Forelimb muscle (tissue), 1 donor: Measurements from ENCODE around the gene ZNF613. TPM values are rescaled to one million over a fixed set of nuclear protein-coding genes. Genes with fewer than 3 reads are reported as not detected.
"Not testable (repeated sequence)": the region's sequence is repeated elsewhere in the genome, so short reads cannot be mapped to it uniquely, and the experiment has no call there.

ENCODE experiments used
- DNase-seq: peaks from one replicate; pipeline ENCODE4 v3.0.0-alpha.2; 2013; ENCODE audit warnings: low read depth
- polyA plus RNA-seq: library from polyadenylated mRNA; unstranded; fragments of 120-200 nt; gene quantifications from one replicate; pipeline ENCODE4 v1.2.1, GENCODE V29; 2013; ENCODE audit not compliant: insufficient read length

Gene ZNF613
- polyA plus RNA-seq, result 6.1 TPM

- peak; percentile 89 for DNase-seq
Observed at GRCh38 chr19:51926784-51927741, at the start of gene ZNF613. Gene ZNF613, plus strand, starts transcription at chr19:51927472. Its CDS starts 8,749 bp downstream, at chr19:51936221.

GRCh38 chr19:51882518-51882917, 44.8 kb upstream of the ZNF613 start:
- no peak for DNase-seq

- no peak for DNase-seq
Observed at GRCh38 chr19:51884713-51885112, 42.6 kb upstream of the ZNF613 start.

GRCh38 chr19:51887522-51888498, 39.5 kb upstream of the ZNF613 start, which contains the start of gene ZNF577:
Gene ZNF577, minus strand, starts transcription at chr19:51887951. Its CDS starts 7,569 bp downstream, at chr19:51880382.
- peak; percentile 86 for DNase-seq

GRCh38 chr19:51889934-51890333, 37.3 kb upstream of the ZNF613 start:
- no peak for DNase-seq

GRCh38 chr19:51891193-51891747, 36.0 kb upstream of the ZNF613 start:
- no peak for DNase-seq

GRCh38 chr19:51901860-51902259, 25.4 kb upstream of the ZNF613 start:
- DNase-seq, result no peak

GRCh38 chr19:51903192-51903591, 24.1 kb upstream of the ZNF613 start:
- DNase-seq, result no peak

GRCh38 chr19:51904331-51905165, 22.7 kb upstream of the ZNF613 start, which contains the start of gene ZNF649:
Gene ZNF649, minus strand, starts transcription at chr19:51905017. Its CDS starts 4,910 bp downstream, at chr19:51900107.
- DNase-seq, result no peak

GRCh38 chr19:51905206-51905605, 22.1 kb upstream of the ZNF613 start:
- DNase-seq, result no peak

- not testable (repeated sequence) for DNase-seq
Observed at GRCh38 chr19:51905639-51906038, 21.6 kb upstream of the ZNF613 start.

GRCh38 chr19:51906108-51906507, 21.2 kb upstream of the ZNF613 start:
- DNase-seq, result not testable (repeated sequence)

- not testable (repeated sequence) for DNase-seq
Observed at GRCh38 chr19:51907981-51908380, 19.3 kb upstream of the ZNF613 start.

- DNase-seq, result no peak
Observed at GRCh38 chr19:51915324-51915867, 11.9 kb upstream of the ZNF613 start.

GRCh38 chr19:51916167-51916566, 11.1 kb upstream of the ZNF613 start:
- no peak for DNase-seq

- DNase-seq, result no peak
Observed at GRCh38 chr19:51919606-51920005, 7.7 kb upstream of the ZNF613 start.

GRCh38 chr19:51921949-51922348, 5.3 kb upstream of the ZNF613 start:
- DNase-seq, result no peak

- DNase-seq, result no peak
Observed at GRCh38 chr19:51926426-51926783, 867 bp upstream of the ZNF613 start.

- no peak for DNase-seq
Observed at GRCh38 chr19:51927859-51928258, 587 bp downstream of the ZNF613 start.

- no peak for DNase-seq
Observed at GRCh38 chr19:51931921-51932320, 4.6 kb downstream of the ZNF613 start.
